COLO829 (cell line): ENCODE data around the gene IWS1.
A peak's percentile ranks its signal among the peaks of the same experiment; 100 is the strongest.
"Not testable (repeated sequence)": the region's sequence is repeated elsewhere in the genome, so short reads cannot be mapped to it uniquely, and the experiment has no call there.

Experiments used
- DNase-seq: peaks from one replicate; pipeline ENCODE4 v3.0.0; 2012; ENCODE audit warnings: low spot score

Gene IWS1

GRCh38 chr2:127560931-127561280 lies 34.6 kb upstream of the IWS1 start:
- DNase-seq, result no peak

- no peak for DNase-seq
Measured at GRCh38 chr2:127560201-127560930, 34.1 kb upstream of the IWS1 start.

- DNase-seq, result no peak
Measured at GRCh38 chr2:127559454-127559853, 33.2 kb upstream of the IWS1 start.

GRCh38 chr2:127558911-127559310 lies 32.6 kb upstream of the IWS1 start:
- DNase-seq, result no peak

- no peak for DNase-seq
Measured at GRCh38 chr2:127552846-127553245, 26.6 kb upstream of the IWS1 start.

- DNase-seq, result no peak
Measured at GRCh38 chr2:127552336-127552735, 26.0 kb upstream of the IWS1 start.

GRCh38 chr2:127551221-127551930 lies 25.1 kb upstream of the IWS1 start:
- DNase-seq, result no peak

- no peak for DNase-seq
Measured at GRCh38 chr2:127546797-127547196, 20.5 kb upstream of the IWS1 start.

GRCh38 chr2:127545796-127546195 lies 19.5 kb upstream of the IWS1 start:
- DNase-seq, result no peak

- DNase-seq, result no peak
Measured at GRCh38 chr2:127545189-127545588, 18.9 kb upstream of the IWS1 start.

- not testable (repeated sequence) for DNase-seq
Measured at GRCh38 chr2:127543013-127543501, 16.8 kb upstream of the IWS1 start.

- no peak for DNase-seq
Measured at GRCh38 chr2:127542231-127542630, 15.9 kb upstream of the IWS1 start.

- no peak for DNase-seq
Measured at GRCh38 chr2:127541809-127542208, 15.5 kb upstream of the IWS1 start.

- no peak for DNase-seq
Measured at GRCh38 chr2:127537644-127538043, 11.4 kb upstream of the IWS1 start.

- DNase-seq, result no peak
Measured at GRCh38 chr2:127536707-127537541, 10.6 kb upstream of the IWS1 start.

- no peak for DNase-seq
Measured at GRCh38 chr2:127535918-127536317, 9.6 kb upstream of the IWS1 start.

- DNase-seq, result no peak
Measured at GRCh38 chr2:127535422-127535901, 9.2 kb upstream of the IWS1 start, which contains the start of gene MYO7B. Gene MYO7B (plus strand): TSS chr2:127535683. CDS start chr2:127559723, 24,040 bp downstream.

- no peak for DNase-seq
Measured at GRCh38 chr2:127532296-127532695, 6.0 kb upstream of the IWS1 start.

GRCh38 chr2:127531221-127531648 lies 4.9 kb upstream of the IWS1 start:
- no peak for DNase-seq

GRCh38 chr2:127530245-127531140 lies 4.2 kb upstream of the IWS1 start:
- DNase-seq, result peak; percentile 56

- DNase-seq, result not testable (repeated sequence)
Measured at GRCh38 chr2:127529416-127529815, 3.1 kb upstream of the IWS1 start.
